WTC11 (cell line): ENCODE measurements around the gene RIPK3. TPM values are rescaled to one million over a fixed set of nuclear protein-coding genes. Genes with fewer than 3 reads are reported as not detected.

Experiments used
- ATAC-seq: fragments of 200-7000 bp; cut with Tn5 transposase; 2 replicates; pipeline ENCODE4 v1.10.0; 2021; ENCODE audit warnings: mild to moderate bottlenecking, moderate library complexity
- CTCF ChIA-PET: fragments of 300-600 bp; sonication (Branson Sonifier 250); formaldehyde crosslinking; loops from one replicate; lab custom pipeline; 2021; ENCODE audit warnings: antibody characterized with exemption; lab: Charles Lee
- POLR2A ChIA-PET: fragments of 350-600 bp; sonication (Branson Sonifier 250); formaldehyde crosslinking; loops from one replicate; lab custom pipeline; 2021; ENCODE audit warnings: antibody characterized with exemption; lab: Charles Lee
- DNase-seq: peaks from one replicate; pipeline ENCODE4 v3.0.0; 2021; ENCODE audit warnings: low spot score
- H3K27ac Mint-ChIP-seq: 2 replicates; pipeline ENCODE4 v1.8.0; 2021; ENCODE audit warnings: mixed read lengths
- H3K27me3 Mint-ChIP-seq: 2 replicates; pipeline ENCODE4 v1.8.0; 2021; ENCODE audit warnings: low read depth, mild to moderate bottlenecking, moderate library complexity, mixed read lengths
- H3K36me3 Mint-ChIP-seq: 2 replicates; pipeline ENCODE4 v1.8.0; 2021; ENCODE audit warnings: mixed read lengths
- H3K4me1 Mint-ChIP-seq: 2 replicates; pipeline ENCODE4 v1.8.0; 2022; ENCODE audit warnings: mixed read lengths
- H3K4me3 Mint-ChIP-seq: 2 replicates; pipeline ENCODE4 v1.8.0; 2021; ENCODE audit warnings: mild to moderate bottlenecking, moderate library complexity, mixed read lengths
- H3K9me3 Mint-ChIP-seq: 2 replicates; pipeline ENCODE4 v1.8.0; 2021; ENCODE audit warnings: mixed read lengths
- ATF6 ChIP-seq: sonication (generic); formaldehyde crosslinking; IDR thresholded peaks from 2 replicates; pipeline ENCODE4 v1.8.1; 2023; ENCODE audit warnings: mild to moderate bottlenecking, missing genetic modification reagents
- CREB1 ChIP-seq: sonication (generic); formaldehyde crosslinking; IDR thresholded peaks from 2 replicates; pipeline ENCODE4 v1.8.0; 2023; ENCODE audit warnings: mild to moderate bottlenecking, missing genetic modification reagents
- E2F4 ChIP-seq: sonication (generic); formaldehyde crosslinking; IDR thresholded peaks from 2 replicates; pipeline ENCODE4 v1.8.1; 2022; ENCODE audit warnings: low read depth, mild to moderate bottlenecking, moderate library complexity, missing genetic modification reagents, borderline replicate concordance
- ELF4 ChIP-seq: sonication (generic); formaldehyde crosslinking; IDR thresholded peaks from 2 replicates; pipeline ENCODE4 v1.8.1; 2022; ENCODE audit warnings: low read depth, mild to moderate bottlenecking, moderate library complexity, missing genetic modification reagents
- FOXJ3 ChIP-seq: sonication (generic); formaldehyde crosslinking; IDR thresholded peaks from 2 replicates; pipeline ENCODE4 v1.9.0; 2021; ENCODE audit warnings: missing genetic modification reagents, mild to moderate bottlenecking, borderline replicate concordance
- FOXP1 ChIP-seq: sonication (generic); formaldehyde crosslinking; IDR thresholded peaks from 2 replicates; pipeline ENCODE4 v1.8.0; 2022; ENCODE audit warnings: missing genetic modification reagents, mild to moderate bottlenecking, moderate library complexity, borderline replicate concordance
- FOXP4 ChIP-seq: sonication (generic); formaldehyde crosslinking; IDR thresholded peaks from 2 replicates; pipeline ENCODE4 v1.8.0; 2022; ENCODE audit warnings: mild to moderate bottlenecking, missing genetic modification reagents
- HMGXB4 ChIP-seq: sonication (generic); formaldehyde crosslinking; IDR thresholded peaks from 2 replicates; pipeline ENCODE4 v1.8.1; 2023; ENCODE audit warnings: mild to moderate bottlenecking, moderate library complexity, missing genetic modification reagents
- JUN ChIP-seq: sonication (generic); formaldehyde crosslinking; IDR thresholded peaks from 2 replicates; pipeline ENCODE4 v1.8.0; 2023; ENCODE audit warnings: mild to moderate bottlenecking, missing genetic modification reagents
- MYBL2 ChIP-seq: sonication (generic); formaldehyde crosslinking; IDR thresholded peaks from 2 replicates; pipeline ENCODE4 v1.8.1; 2023; ENCODE audit warnings: mild to moderate bottlenecking, moderate library complexity, missing genetic modification reagents
- PRDM15 ChIP-seq: sonication (generic); formaldehyde crosslinking; IDR thresholded peaks from 2 replicates; pipeline ENCODE4 v1.8.0; 2022; ENCODE audit warnings: missing genetic modification reagents
- TP53 ChIP-seq: sonication (generic); formaldehyde crosslinking; IDR thresholded peaks from 2 replicates; pipeline ENCODE4 v1.8.1; 2023; ENCODE audit warnings: mild to moderate bottlenecking, missing genetic modification reagents
- ZNF416 ChIP-seq: fragments of 250-450 bp; sonication (Bioruptor Pico); IDR thresholded peaks from 2 replicates; pipeline ENCODE4 v1.9.0; 2021; ENCODE audit warnings: mild to moderate bottlenecking, inconsistent platforms
- ZNF512 ChIP-seq: sonication (generic); formaldehyde crosslinking; IDR thresholded peaks from 2 replicates; pipeline ENCODE4 v1.8.1; 2022; ENCODE audit warnings: missing genetic modification reagents, borderline replicate concordance
- ZSCAN18 ChIP-seq: fragments of 250-450 bp; sonication (Bioruptor Pico); IDR thresholded peaks from 2 replicates; pipeline ENCODE4 v2.1.2; 2022; ENCODE audit warnings: mild to moderate bottlenecking, moderate library complexity
- total RNA-seq: library from RNA; stranded (reverse); gene quantifications from 3 replicates; pipeline ENCODE4 v1.2.3, GENCODE V29; 2021

The RIPK3 gene
- total RNA-seq, 1 experiment from 2014 or later = 0.83 TPM

- ATAC-seq (peak; percentile 5; the same call in 1 of the 2 replicates), DNase-seq (peak; percentile 41)
- H3K4me3 Mint-ChIP-seq = peak within 1 kb of the TSS; percentile 78
- H3K9me3 Mint-ChIP-seq = no peaks in the 10 kb centered on the region
- H3K27ac Mint-ChIP-seq = no peak within 1 kb of the TSS
- peaks cover 100% of the 10 kb centered on the region for H3K27me3 Mint-ChIP-seq
- H3K4me1 Mint-ChIP-seq = peaks cover 24% of the 10 kb centered on the region
- CTCF ChIA-PET = interaction anchor here (0.6 to 17.1 kb wide), 18 partner anchors 7 to 107 kb away, joined by 3 to 518 read pairs (median 24); partner anchors contain the start of genes CBLN3, CIDEB, KHNYN and LTB4R
- POLR2A ChIA-PET = no interaction called here
- 0 out of 2 replicates have a peak, but pooled peaks have one; percentile 26 for TF ChIP-seq FOXP1 (CRISPR knock-in tag)
- TF ChIP-seq PRDM15 (CRISPR knock-in tag) = 0 out of 2 replicates have a peak, but pooled peaks have one; percentile 32
- TF ChIP-seq JUN (CRISPR knock-in tag) = 0 out of 2 replicates have a peak, but pooled peaks have one; percentile 14
- no peak for TF ChIP-seq FOXP4
- TF ChIP-seq, all 79 proteins: peak for 3
- no peaks in the 10 kb centered on the region for H3K36me3 Mint-ChIP-seq
Measured at GRCh38 chr14:24334431-24335291, 5.1 kb downstream of the RIPK3 start, which contains the start of gene ADCY4. Gene ADCY4 (minus strand): TSS chr14:24335071. CDS start chr14:24334652, 419 bp downstream.

- ATAC-seq = peak; percentile 72
- H3K4me1 Mint-ChIP-seq = peaks cover 24% of the 10 kb centered on the region
- no peaks in the 10 kb centered on the region for H3K36me3 Mint-ChIP-seq
- CTCF ChIA-PET = interaction anchor here (0.7 to 17.1 kb wide), 31 partner anchors 10 to 274 kb away, joined by 3 to 518 read pairs (median 7); partner anchors contain the start of genes CBLN3, CHMP4A, CIDEB and DHRS1
- POLR2A ChIA-PET = interaction anchor here (0.5 to 2.5 kb wide), 5 partner anchors 90 to 109 kb away, joined by 3 to 9 read pairs (median 4); partner anchors contain the start of genes CBLN3, KHNYN and TINF2
- DNase-seq = peak; percentile 82
- H3K4me3 Mint-ChIP-seq = peak overlapping the region; percentile 78
- H3K9me3 Mint-ChIP-seq = no peaks in the 10 kb centered on the region
- H3K27ac Mint-ChIP-seq = no peak overlapping the region
- H3K27me3 Mint-ChIP-seq = peaks cover 92% of the 10 kb centered on the region
- peak; percentile 94 for TF ChIP-seq FOXJ3 (CRISPR knock-in tag)
- peak; percentile 89; the same call in 1 of the 2 replicates for TF ChIP-seq ELF4 (CRISPR knock-in tag)
- peak; percentile 97 for TF ChIP-seq TP53 (CRISPR knock-in tag)
- TF ChIP-seq ATF6 (CRISPR knock-in tag) = 0 out of 2 replicates have a peak, but pooled peaks have one; percentile 78
- no peak for TF ChIP-seq ZSCAN18
- peak; percentile 97 for TF ChIP-seq CREB1 (CRISPR knock-in tag)
- peak; percentile 89 for TF ChIP-seq E2F4
- no peak for TF ChIP-seq ZNF416 (CRISPR knock-in tag)
- 0 out of 2 replicates have a peak, but pooled peaks have one; percentile 27 for TF ChIP-seq ZNF512
- peak; percentile 97 for TF ChIP-seq MYBL2 (CRISPR knock-in tag)
- TF ChIP-seq HMGXB4 (CRISPR knock-in tag) = peak; percentile 82; the same call in 1 of the 2 replicates
Measured at GRCh38 chr14:24332268-24332993, 7.4 kb downstream of the RIPK3 start.
